Measurements from ENCODE around the gene RPRD1B.

DNA sequence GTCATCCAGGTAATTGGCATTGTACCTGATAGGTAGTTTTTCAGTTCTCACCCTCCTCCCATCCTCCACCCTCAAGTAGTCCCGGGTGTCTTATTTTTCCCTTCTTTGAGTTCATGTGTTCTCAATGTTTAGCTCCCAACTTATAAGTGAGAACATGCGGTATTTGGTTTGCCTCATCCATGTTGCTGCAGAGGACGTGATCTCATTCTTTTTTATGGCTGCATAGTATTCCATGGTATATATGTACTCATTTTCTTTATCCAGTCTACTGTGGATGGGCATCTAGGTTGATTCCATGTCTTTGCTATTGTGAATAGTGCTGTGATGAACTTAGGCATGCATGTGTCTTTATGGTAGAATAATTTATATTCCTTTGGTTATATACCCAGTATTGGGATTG, 45.8 kb downstream of the RPRD1B start:
- TF ChIP-seq, protein P1, sequence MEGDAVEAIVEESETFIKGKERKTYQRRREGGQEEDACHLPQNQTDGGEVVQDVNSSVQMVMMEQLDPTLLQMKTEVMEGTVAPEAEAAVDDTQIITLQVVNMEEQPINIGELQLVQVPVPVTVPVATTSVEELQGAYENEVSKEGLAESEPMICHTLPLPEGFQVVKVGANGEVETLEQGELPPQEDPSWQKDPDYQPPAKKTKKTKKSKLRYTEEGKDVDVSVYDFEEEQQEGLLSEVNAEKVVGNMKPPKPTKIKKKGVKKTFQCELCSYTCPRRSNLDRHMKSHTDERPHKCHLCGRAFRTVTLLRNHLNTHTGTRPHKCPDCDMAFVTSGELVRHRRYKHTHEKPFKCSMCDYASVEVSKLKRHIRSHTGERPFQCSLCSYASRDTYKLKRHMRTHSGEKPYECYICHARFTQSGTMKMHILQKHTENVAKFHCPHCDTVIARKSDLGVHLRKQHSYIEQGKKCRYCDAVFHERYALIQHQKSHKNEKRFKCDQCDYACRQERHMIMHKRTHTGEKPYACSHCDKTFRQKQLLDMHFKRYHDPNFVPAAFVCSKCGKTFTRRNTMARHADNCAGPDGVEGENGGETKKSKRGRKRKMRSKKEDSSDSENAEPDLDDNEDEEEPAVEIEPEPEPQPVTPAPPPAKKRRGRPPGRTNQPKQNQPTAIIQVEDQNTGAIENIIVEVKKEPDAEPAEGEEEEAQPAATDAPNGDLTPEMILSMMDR (IDR thresholded peaks at IDR 0.05), result no peak
- no peak for TF ChIP-seq POLR2AphosphoS5 (IDR thresholded peaks at IDR 0.05)
- no peak for TF ChIP-seq POLR2A (IDR thresholded peaks at IDR 0.05)
